GM12878 (cell line): ENCODE measurements around the gene MDK. TPM values are rescaled to one million over a fixed set of nuclear protein-coding genes. Genes with fewer than 3 reads are reported as not detected.

Experiments used
- ATAC-seq: fragments of 200-7000 bp; cut with Tn5 transposase; 3 replicates; pipeline ENCODE4 v1.9.1; 2020; ENCODE audit warnings: mild to moderate bottlenecking, moderate library complexity
- BruUV-seq: library from RNA; stranded (reverse); fragments of 400-500 nt; replicated peaks from 2 replicates; lab custom pipeline; 2021; lab: Mats Ljungman, UMichigan
- CTCF ChIA-PET: fragments of 300-600 bp; sonication (Branson Sonifier 250); formaldehyde crosslinking; extraction: SDS; loops from one replicate; lab custom pipeline; 2021; ENCODE audit warnings: inconsistent platforms; lab: Yijun Ruan, JAX
- POLR2A ChIA-PET: fragments of 350-600 bp; formaldehyde crosslinking; extraction: SDS; loops from one replicate; lab custom pipeline; 2021; ENCODE audit warnings: inconsistent platforms; lab: Charles Lee
- RAD21 ChIA-PET: fragments of 300-600 bp; sonication (Branson Sonifier 250); formaldehyde crosslinking; loops from one replicate; lab custom pipeline; 2023; ENCODE audit warnings: antibody characterized with exemption; ENCODE audit not compliant: unreplicated experiment; lab: Charles Lee
- SMC1A ChIA-PET: fragments of 300-600 bp; sonication (Branson Sonifier 250); formaldehyde crosslinking; loops from one replicate; lab custom pipeline; 2023; ENCODE audit not compliant: unreplicated experiment, uncharacterized antibody; lab: Charles Lee
- DNase-seq: peaks from one replicate; pipeline ENCODE4 v3.0.0-alpha.2; 2011; ENCODE audit warnings: low read depth, low spot score
- FAIRE-seq: peaks from 3 replicates; lab custom pipeline; 2011; peaks lifted over from hg19 to GRCh38; lab: Jason Lieb, UNC
- H2AFZ ChIP-seq: 2 replicates; pipeline ENCODE4 v1.6.0; 2011; ENCODE audit warnings: low read depth, low read length, control low read depth; ENCODE audit not compliant: control insufficient read depth
- H3K27ac ChIP-seq: 2 replicates; pipeline ENCODE4 v1.5.1; 2011; ENCODE audit warnings: control low read depth; ENCODE audit not compliant: control insufficient read depth, insufficient read depth
- H3K27me3 ChIP-seq, 2 experiments: replicated peaks in 1 of 2; 2 replicates each; pipeline versions ENCODE4 v1.6.0 to v1.6.1; 2011; ENCODE audit warnings: low read length in 1 of 2; ENCODE audit not compliant: control insufficient read depth in 2 of 2, insufficient read depth in 2 of 2
- H3K36me3 ChIP-seq, 2 experiments: 2 replicates each; pipeline ENCODE4 v1.5.1; 2011; ENCODE audit warnings: low read length in 1 of 2; ENCODE audit not compliant: control insufficient read depth in 2 of 2, insufficient read depth in 2 of 2
- H3K4me1 ChIP-seq: 2 replicates; pipeline ENCODE4 v1.6.1; 2011; ENCODE audit warnings: mild to moderate bottlenecking, low read length, moderate library complexity, mixed read lengths; ENCODE audit not compliant: control insufficient read depth, insufficient read depth
- H3K4me2 ChIP-seq: 2 replicates; pipeline ENCODE4 v1.6.0; 2011; ENCODE audit warnings: control low read depth; ENCODE audit not compliant: control insufficient read depth, insufficient read depth
- H3K4me3 ChIP-seq: fragments of 200-600 bp; sonication (generic); 2 replicates; pipeline ENCODE4 v1.5.1; 2016
- H3K79me2 ChIP-seq: 2 replicates; pipeline ENCODE4 v1.6.0; 2011; ENCODE audit warnings: low read length; ENCODE audit not compliant: control insufficient read depth, insufficient read depth
- H3K9ac ChIP-seq: 2 replicates; pipeline ENCODE4 v1.8.0; 2011; ENCODE audit warnings: low read length, control low read depth, mixed read lengths; ENCODE audit not compliant: control insufficient read depth, insufficient read depth
- H3K9me3 ChIP-seq: replicated peaks from 3 replicates; pipeline ENCODE4 v1.5.1; 2011; ENCODE audit warnings: mild to moderate bottlenecking, low read length; ENCODE audit not compliant: control insufficient read depth, insufficient read depth
- H4K20me1 ChIP-seq: 2 replicates; pipeline ENCODE4 v1.6.0; 2011; ENCODE audit not compliant: control insufficient read depth, insufficient read depth
- EGR1 ChIP-seq, 2 experiments: IDR thresholded peaks; 1 replicate in 1 of 2; 2 replicates in 1 of 2; pipeline ENCODE4 v1.6.1; 2011 to 2012; ENCODE audit warnings: low read depth in 2 of 2, low read length in 2 of 2, borderline replicate concordance in 1 of 2, mild to moderate bottlenecking in 1 of 2, moderate library complexity in 1 of 2
- HCFC1 ChIP-seq: fragments of 150-350 bp; IDR thresholded peaks from 2 replicates; pipeline ENCODE4 v1.6.1; 2014; ENCODE audit warnings: low read length
- HDGF ChIP-seq: fragments of 450-650 bp; IDR thresholded peaks from 2 replicates; pipeline ENCODE4 v1.6.1; 2016; ENCODE audit warnings: antibody characterized with exemption
- IRF5 ChIP-seq: fragments of 450-650 bp; IDR thresholded peaks from 2 replicates; pipeline ENCODE4 v1.6.1; 2017; ENCODE audit warnings: borderline replicate concordance
- LARP7 ChIP-seq: fragments of 450-650 bp; IDR thresholded peaks from 2 replicates; pipeline ENCODE4 v1.6.1; 2017; ENCODE audit warnings: mild to moderate bottlenecking
- MLLT1 ChIP-seq: fragments of 450-650 bp; IDR thresholded peaks from 2 replicates; pipeline ENCODE4 v1.6.1; 2016; ENCODE audit warnings: mild to moderate bottlenecking
- NBN ChIP-seq: fragments of 450-650 bp; IDR thresholded peaks from 2 replicates; pipeline ENCODE4 v1.6.1; 2016
- RAD21 ChIP-seq: IDR thresholded peaks from 2 replicates; pipeline ENCODE4 v1.6.1; 2011; ENCODE audit warnings: mild to moderate bottlenecking, low read depth, low read length, moderate library complexity; ENCODE audit not compliant: insufficient read depth
- RB1 ChIP-seq: fragments of 450-650 bp; formaldehyde crosslinking; IDR thresholded peaks from 2 replicates; pipeline ENCODE4 v1.6.1; 2017; ENCODE audit warnings: mild to moderate bottlenecking, borderline replicate concordance
- SP1 ChIP-seq: IDR thresholded peaks from one replicate; pipeline ENCODE4 v1.6.1; 2011; ENCODE audit warnings: low read depth, low read length
- YY1 ChIP-seq: IDR thresholded peaks from 2 replicates; pipeline ENCODE4 v1.6.1; 2011; ENCODE audit warnings: low read depth, mild to moderate bottlenecking, low read length
- ZBTB33 ChIP-seq: fragments of 450-650 bp; IDR thresholded peaks from 2 replicates; pipeline ENCODE4 v1.6.1; 2017; ENCODE audit warnings: mild to moderate bottlenecking
- ZBTB40 ChIP-seq: fragments of 450-650 bp; IDR thresholded peaks from 2 replicates; pipeline ENCODE4 v1.6.1; 2016; ENCODE audit warnings: mild to moderate bottlenecking, moderate library complexity, borderline replicate concordance
- WGBS: methylation state at CpG from one replicate; pipeline ENCODE4 v1.1.6; 2016; ENCODE audit warnings: low lambda C conversion rate; ENCODE audit not compliant: insufficient replicate concordance, insufficient coverage; ENCODE audit errors: missing lambda C conversion rate; 5-methylcytosine and 5-hydroxymethylcytosine counted together
- in situ Hi-C: fragments of 300-500 bp; cut with MboI; formaldehyde crosslinking; loops from 9 replicates; pipeline ENCODE4 v1.14.3; 2018; ENCODE audit warnings: mixed read lengths
- intact Hi-C: fragments of 100-400 bp; cut with micrococcal nuclease; formaldehyde crosslinking; loops from one replicate; pipeline ENCODE4 v1.14.2; 2022; ENCODE audit not compliant: unreplicated experiment
- polyA plus RNA-seq, 11 experiments: library from polyadenylated mRNA; depleted of rRNA in 4 of 11; unstranded in 6 of 11; stranded (reverse) in 5 of 11; fragments of >200 nt; fragmentation: Nextera tagmentation in 4 of 11; fragmentation: Illumina TruSeq in 1 of 11; extraction: Ambion mirVana in 4 of 11; extraction: Trizol in 1 of 11; gene quantifications; 1 replicate in 1 of 11; 2 replicates in 10 of 11; pipeline versions ENCODE4 v1.2.1 to v1.2.3, GENCODE V29; 2011 to 2016; ENCODE audit warnings: inconsistent platforms in 2 of 11, missing spikeins in 2 of 11, low read depth in 1 of 11
- total RNA-seq, 4 experiments: library from RNA; depleted of rRNA in 3 of 4; stranded (reverse); fragments of >200 nt in 3 of 4; fragmentation: Illumina TruSeq in 1 of 4; extraction: Trizol in 1 of 4; gene quantifications; 2 replicates each; pipeline versions ENCODE4 v1.2.1 to v1.2.3, GENCODE V29; 2013 to 2021

The MDK gene
- total and polyA plus RNA-seq, 10 of the 15 experiments (the other 5 are each of a cell fraction or from before 2014, with no cell fraction given), result 0.77 to 17.8 (median 9.9) TPM

- Histone ChIP-seq H3K79me2 (peaks cover 60% of the 10 kb centered on the region), H4K20me1 (no peaks in the 10 kb centered on the region), H3K36me3 (peaks cover 0 to 3% of the 10 kb centered on the region in 2 experiments; a peak in 3 of 4 replicates), H3K4me2 (peak overlapping the region; percentile 60; the same call in 1 of the 2 replicates), H3K27me3 (no peaks in the 10 kb centered on the region), H3K9ac (0 out of 2 replicates have a peak overlapping the region, but pooled peaks have one; percentile 4), H3K27ac (no peak overlapping the region), H3K9me3 (no peaks in the 10 kb centered on the region), H3K4me1 (peaks cover 30% of the 10 kb centered on the region), H3K4me3 (no peak overlapping the region), H2AFZ (no peak overlapping the region)
- intact Hi-C loops (no loop called here), in situ Hi-C loops (no loop called here)
- BruUV-seq, result no TSS peak
- peak; percentile 29 for ATAC-seq
- no peak for FAIRE-seq
- POLR2A ChIA-PET, result interaction anchor here (1.2 to 2.9 kb wide), 2 partner anchors 9 to 15 kb away, joined by 3 to 21 read pairs; no protein-coding TSS in a partner anchor
- SMC1A ChIA-PET, result interaction anchor here (0.6 to 5.3 kb wide), 10 partner anchors 8 to 273 kb away, joined by 3 to 70 read pairs (median 4); no protein-coding TSS in a partner anchor
- 71% methylated on average over 25 of the region's 33 CpGs for whole genome bisulfite sequencing
- DNase-seq, result no peak
- RAD21 ChIA-PET, result interaction anchor here (0.7 to 4.3 kb wide), 16 partner anchors 9 to 387 kb away, joined by 3 to 24 read pairs (median 3); no protein-coding TSS in a partner anchor
- CTCF ChIA-PET, result interaction anchor here (0.6 to 19.9 kb wide), 23 partner anchors 10 to 266 kb away, joined by 3 to 423 read pairs (median 4); partner anchors contain the start of genes ATG13 and CHRM4
- TF ChIP-seq HCFC1 (peak; percentile 42; the same call in 1 of the 2 replicates), LARP7 (0 out of 2 replicates have a peak, but pooled peaks have one; percentile 4), ZBTB33 (peak; percentile 49; the same call in 1 of the 2 replicates), RAD21 (peak; percentile 50), HDGF (peak; percentile 84; the same call in 1 of the 2 replicates), NBN (peak; percentile 44; the same call in 1 of the 2 replicates), MLLT1 (0 out of 2 replicates have a peak, but pooled peaks have one; percentile 68), EGR1 (IDR thresholded peaks at IDR 0.05; ENCODE audit: borderline replicate concordance in 1 of 2, low read depth in 2 of 2, low read length in 2 of 2) (0 out of 3 replicates have a peak, but pooled peaks of 1 of the 2 experiments have one; percentile 17), YY1 (peak; percentile 66), SP1 (peak; percentile 13), RB1 (peak; percentile 25; the same call in 1 of the 2 replicates), ZBTB40 (peak; percentile 62; the same call in 1 of the 2 replicates), IRF5 (no peak)
Observed at GRCh38 chr11:46352063-46352841, 29.2 kb upstream of the MDK start.
